GM18505 (cell line): Measurements from ENCODE around the gene TPH2.

Source experiments
- ATAC-seq: cut with Tn5 transposase; IDR thresholded peaks from one replicate; pipeline ENCODE4 v1.9.1; 2021; ENCODE audit not compliant: unreplicated experiment
- POLR2A ChIP-seq: IDR thresholded peaks from 4 replicates; pipeline ENCODE4 v1.6.1; 2011; ENCODE audit warnings: borderline replicate concordance; ENCODE audit not compliant: insufficient read depth, insufficient read length; ENCODE audit errors: extremely low read depth

The TPH2 gene

GRCh38 chr12:72074956-72075355 is 136.3 kb downstream of the TPH2 start:
- ATAC-seq, result no peak
- no peak for TF ChIP-seq POLR2A

DNA sequence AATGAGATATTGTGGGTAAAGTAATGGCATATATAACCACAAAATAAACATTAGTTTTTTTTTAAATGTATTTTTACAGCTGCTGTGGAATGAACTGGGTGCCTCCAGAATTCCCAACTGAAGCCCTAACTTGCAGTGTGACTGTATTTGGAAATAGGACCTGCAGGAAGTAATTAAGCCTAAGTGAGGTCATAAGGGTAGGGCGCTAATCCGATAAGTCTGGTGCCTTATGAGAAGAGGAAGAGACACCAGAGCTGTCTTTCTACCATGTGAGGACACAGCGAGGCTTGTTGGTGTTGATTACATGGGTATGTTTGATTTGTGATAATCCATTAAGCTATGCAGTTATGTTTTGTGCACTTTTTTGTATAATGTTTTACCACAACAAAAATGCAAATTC is 136.8 kb downstream of the TPH2 start:
- no peak for ATAC-seq
- no peak for TF ChIP-seq POLR2A

GRCh38 chr12:72075891-72076557 is 137.4 kb downstream of the TPH2 start:
- ATAC-seq, result no peak

GRCh38 chr12:72076558-72076915 is 137.9 kb downstream of the TPH2 start:
- ATAC-seq, result no peak
- no peak for TF ChIP-seq POLR2A

More at GRCh38 chr12:72075891-72076557, 137.4 kb downstream of the TPH2 start:
- TF ChIP-seq POLR2A, result no peak

DNA sequence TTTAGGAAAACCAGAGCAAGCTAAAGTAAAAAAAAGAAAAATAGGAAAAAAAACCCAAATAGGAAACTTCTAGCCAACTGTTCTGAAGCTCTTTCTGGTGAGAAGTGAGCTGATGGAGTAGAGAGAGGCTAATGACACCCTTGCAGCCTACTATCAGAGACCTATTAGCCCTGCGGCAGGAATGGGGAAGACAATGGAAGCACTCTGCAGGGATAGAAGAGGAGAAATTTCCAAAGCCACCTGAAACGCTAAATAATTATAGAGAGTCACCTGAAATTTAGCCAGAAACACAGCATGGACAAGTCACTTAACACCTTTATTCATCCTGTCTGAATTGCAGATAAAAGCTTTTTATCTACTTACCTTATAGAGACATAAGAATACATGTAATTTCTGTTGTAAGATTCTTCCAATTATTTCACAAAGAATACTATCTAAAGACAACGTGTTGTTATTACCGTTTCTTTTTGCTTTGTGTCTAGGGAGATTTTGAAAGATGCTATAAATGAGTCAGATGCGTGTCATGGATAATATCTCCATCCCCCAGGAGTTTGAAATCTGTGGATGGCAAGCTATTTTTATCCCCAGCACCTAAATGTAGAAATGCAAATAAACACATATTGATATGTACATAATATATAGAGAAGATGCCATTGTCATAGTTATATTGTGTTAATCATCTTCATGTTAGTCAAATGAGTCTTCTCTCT is 138.6 kb downstream of the TPH2 start:
- no peak for ATAC-seq
- no peak for TF ChIP-seq POLR2A

GRCh38 chr12:72081777-72082176 is 143.1 kb downstream of the TPH2 start:
- no peak for ATAC-seq

More at GRCh38 chr12:72081777-72082176, 143.1 kb downstream of the TPH2 start:
- TF ChIP-seq POLR2A, result no peak
